H9 (cell line): ENCODE results near the gene MYO7A. TPM values are rescaled to one million over a fixed set of nuclear protein-coding genes. Genes with fewer than 3 reads are reported as not detected.

Experiments
- DNase-seq: peaks from one replicate; pipeline ENCODE4 v3.0.0-alpha.2; 2017
- H2AFZ ChIP-seq: one replicate; pipeline ENCODE4 v1.6.1; 2013; ENCODE audit warnings: mild to moderate bottlenecking, low read length, control low read depth, moderate library complexity
- H2AK5ac ChIP-seq: 2 replicates; pipeline ENCODE4 v1.6.1; 2013; ENCODE audit warnings: low read length, control low read depth, mixed read lengths; ENCODE audit not compliant: insufficient read length
- H2BK120ac ChIP-seq: one replicate; pipeline ENCODE4 v1.6.1; 2013; ENCODE audit warnings: low read depth, mild to moderate bottlenecking, low read length, control low read depth, inconsistent platforms; ENCODE audit not compliant: poor library complexity, severe bottlenecking
- H2BK12ac ChIP-seq: 2 replicates; pipeline ENCODE4 v1.6.1; 2013; ENCODE audit warnings: low read length, control low read depth, mixed read lengths, low read depth; ENCODE audit not compliant: insufficient read length
- H2BK15ac ChIP-seq: 2 replicates; pipeline ENCODE4 v1.6.1; 2013; ENCODE audit warnings: low read depth, low read length, control low read depth
- H2BK20ac ChIP-seq: one replicate; pipeline ENCODE4 v1.6.1; 2013; ENCODE audit warnings: low read depth, mild to moderate bottlenecking, low read length, control low read depth, inconsistent platforms; ENCODE audit not compliant: poor library complexity, severe bottlenecking
- H2BK5ac ChIP-seq: 2 replicates; pipeline ENCODE4 v1.6.1; 2013; ENCODE audit warnings: low read length, control low read depth, mixed read lengths; ENCODE audit not compliant: insufficient read length
- H3K14ac ChIP-seq: 2 replicates; pipeline ENCODE4 v1.6.1; 2013; ENCODE audit warnings: low read length, control low read depth; ENCODE audit not compliant: insufficient read depth
- H3K18ac ChIP-seq: 2 replicates; pipeline ENCODE4 v1.6.1; 2013; ENCODE audit warnings: low read depth, mild to moderate bottlenecking, mixed read lengths, low read length, control low read depth; ENCODE audit not compliant: insufficient read length
- H3K23ac ChIP-seq: 2 replicates; pipeline ENCODE4 v1.6.1; 2013; ENCODE audit warnings: low read length, control low read depth, mixed read lengths, low read depth; ENCODE audit not compliant: insufficient read length
- H3K23me2 ChIP-seq: 2 replicates; pipeline ENCODE4 v1.6.1; 2013; ENCODE audit warnings: low read depth, mild to moderate bottlenecking, mixed read lengths, low read length, control low read depth; ENCODE audit not compliant: insufficient read length, poor library complexity, severe bottlenecking
- H3K27ac ChIP-seq: 2 replicates; pipeline ENCODE4 v1.5.1; 2013; ENCODE audit warnings: low read length, control low read depth, mixed read lengths, low read depth; ENCODE audit not compliant: insufficient read length
- H3K27me3 ChIP-seq: 2 replicates; pipeline ENCODE4 v1.6.1; 2013; ENCODE audit warnings: low read length, control low read depth, inconsistent platforms; ENCODE audit not compliant: insufficient read depth
- H3K4ac ChIP-seq: 2 replicates; pipeline ENCODE4 v1.6.1; 2013; ENCODE audit warnings: low read depth, mild to moderate bottlenecking, control low read depth, inconsistent platforms, low read length, moderate library complexity
- H3K4me1 ChIP-seq: 2 replicates; pipeline ENCODE4 v1.6.1; 2013; ENCODE audit warnings: low read length, control low read depth, inconsistent platforms; ENCODE audit not compliant: insufficient read depth
- H3K4me2 ChIP-seq: 2 replicates; pipeline ENCODE4 v1.6.1; 2013; ENCODE audit warnings: low read length, control low read depth, mixed read lengths; ENCODE audit not compliant: insufficient read length, insufficient read depth
- H3K56ac ChIP-seq: 2 replicates; pipeline ENCODE4 v1.6.1; 2013; ENCODE audit warnings: low read depth, mild to moderate bottlenecking, mixed read lengths, low read length, control low read depth; ENCODE audit not compliant: insufficient read length
- H3K79me1 ChIP-seq: 2 replicates; pipeline ENCODE4 v1.6.1; 2013; ENCODE audit warnings: low read depth, mild to moderate bottlenecking, moderate library complexity, low read length, control low read depth, inconsistent platforms; ENCODE audit not compliant: insufficient read depth, poor library complexity, severe bottlenecking
- H3K79me2 ChIP-seq: 2 replicates; pipeline ENCODE4 v1.6.1; 2013; ENCODE audit warnings: low read length, control low read depth, inconsistent platforms; ENCODE audit not compliant: insufficient read depth
- H3K9ac ChIP-seq: 2 replicates; pipeline ENCODE4 v1.6.1; 2013; ENCODE audit warnings: low read length, control low read depth, mixed read lengths; ENCODE audit not compliant: insufficient read length; ENCODE audit errors: extremely low read depth
- H3K9me3 ChIP-seq: one replicate; pipeline ENCODE4 v1.6.1; 2013; ENCODE audit warnings: low read depth, low read length, inconsistent platforms; ENCODE audit not compliant: control insufficient read depth
- H3T11ph ChIP-seq: one replicate; pipeline ENCODE4 v1.6.1; 2013; ENCODE audit warnings: mild to moderate bottlenecking, low read length, control low read depth, inconsistent platforms
- H4K20me1 ChIP-seq: one replicate; pipeline ENCODE4 v1.6.1; 2013; ENCODE audit not compliant: control insufficient read depth, insufficient read length, insufficient read depth
- H4K5ac ChIP-seq: 2 replicates; pipeline ENCODE4 v1.6.1; 2013; ENCODE audit warnings: low read depth, mild to moderate bottlenecking, mixed read lengths, low read length, control low read depth; ENCODE audit not compliant: insufficient read length
- H4K8ac ChIP-seq: replicated peaks from 2 replicates; pipeline ENCODE4 v1.6.1; 2013; ENCODE audit warnings: low read length, control low read depth, mixed read lengths, low read depth; ENCODE audit not compliant: insufficient read length
- H4K91ac ChIP-seq: 2 replicates; pipeline ENCODE4 v1.6.1; 2013; ENCODE audit warnings: low read depth, mild to moderate bottlenecking, moderate library complexity, mixed read lengths, low read length, control low read depth; ENCODE audit not compliant: insufficient read length
- H3K27ac Mint-ChIP-seq, 3 experiments: 2 replicates in 2 of 3; 3 replicates in 1 of 3; pipeline ENCODE4 v1.8.0; 2020 to 2021; ENCODE audit warnings: mixed read lengths in 3 of 3, mild to moderate bottlenecking in 1 of 3, moderate library complexity in 1 of 3
- H3K27me3 Mint-ChIP-seq: 2 replicates; pipeline ENCODE4 v1.8.0; 2021; ENCODE audit warnings: low read depth, mild to moderate bottlenecking, moderate library complexity, mixed read lengths
- H3K36me3 Mint-ChIP-seq, 3 experiments: 2 replicates in 2 of 3; 3 replicates in 1 of 3; pipeline ENCODE4 v1.8.0; 2020 to 2021; ENCODE audit warnings: low read depth in 3 of 3, mixed read lengths in 3 of 3; ENCODE audit not compliant: insufficient read depth in 1 of 3
- H3K4me1 Mint-ChIP-seq, 2 experiments: 2 replicates each; pipeline ENCODE4 v1.8.0; 2020; ENCODE audit warnings: mixed read lengths in 2 of 2
- H3K4me3 Mint-ChIP-seq, 2 experiments: 2 replicates in 1 of 2; 3 replicates in 1 of 2; pipeline ENCODE4 v1.8.0; 2020 to 2021; ENCODE audit warnings: mild to moderate bottlenecking in 2 of 2, mixed read lengths in 2 of 2, moderate library complexity in 1 of 2
- H3K9me3 Mint-ChIP-seq, 2 experiments: 2 replicates in 1 of 2; 3 replicates in 1 of 2; pipeline ENCODE4 v1.8.0; 2020; ENCODE audit warnings: mild to moderate bottlenecking in 2 of 2, mixed read lengths in 2 of 2, moderate library complexity in 1 of 2
- CTCF ChIP-seq: fragments of 200-600 bp; sonication (generic); conservative IDR thresholded peaks from 3 replicates; pipeline ENCODE4 v1.8.0; 2021; ENCODE audit warnings: antibody characterized with exemption, mild to moderate bottlenecking
- WGBS: extraction: QIAGEN DNeasy Blood & Tissue Kit; methylation state at CpG from one replicate; pipeline ENCODE4 v1.1.7; 2013; ENCODE audit warnings: missing lambda C conversion rate, low lambda C conversion rate, mixed read lengths; ENCODE audit not compliant: insufficient read length; ENCODE audit errors: extremely low coverage; 5-methylcytosine and 5-hydroxymethylcytosine counted together
- total RNA-seq: library from RNA; stranded (reverse); gene quantifications from 2 replicates; pipeline ENCODE4 v1.2.1, GENCODE V29; 2021

MYO7A gene
- total RNA-seq, 1 experiment from 2014 or later, result 1.6 TPM

DNA sequence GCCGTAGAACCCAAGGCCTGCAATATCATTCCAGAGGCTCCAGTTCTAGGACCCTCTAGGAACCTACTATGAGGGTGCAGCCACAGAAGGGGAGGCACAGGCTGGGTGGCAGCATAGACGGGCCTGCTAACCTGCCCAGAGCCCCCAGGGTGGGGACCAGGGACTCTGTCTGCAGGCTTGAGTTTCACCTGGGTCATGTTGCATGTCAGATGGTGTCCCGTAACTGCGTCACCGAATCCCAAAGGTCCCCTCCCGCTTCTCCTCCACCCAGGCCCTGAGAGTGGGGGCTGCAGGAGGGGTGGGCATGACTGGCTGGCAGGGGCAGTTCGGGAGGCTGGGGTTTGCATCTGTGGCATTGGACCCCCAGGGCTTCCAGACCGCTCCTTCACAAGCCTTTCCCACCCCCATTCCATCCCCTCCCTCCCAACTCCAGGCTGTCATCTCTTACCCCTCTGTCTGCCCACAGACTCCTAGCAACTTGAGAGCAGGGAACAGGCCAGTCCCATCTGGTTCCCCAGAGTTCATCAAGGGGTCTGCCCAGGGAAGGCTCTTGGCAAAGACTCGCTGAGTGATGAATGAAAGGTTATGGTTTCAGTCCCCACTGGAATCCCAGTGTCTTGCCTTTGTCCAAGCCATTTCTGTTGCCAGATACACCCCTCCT lies 16.3 kb downstream of the MYO7A start:
- no peak overlapping the region for H3T11ph ChIP-seq
- no peak overlapping the region for H2AFZ ChIP-seq
- peaks cover 8% of the 10 kb centered on the region for H3K23me2 ChIP-seq
- no peak overlapping the region for H3K27ac Mint-ChIP-seq
- H2BK12ac ChIP-seq, result no peak overlapping the region
- H4K20me1 ChIP-seq, result peaks cover 3% of the 10 kb centered on the region
- H3K27me3 ChIP-seq, result no peaks in the 10 kb centered on the region
- H3K9ac ChIP-seq, result no peak overlapping the region
- H3K79me2 ChIP-seq, result no peaks in the 10 kb centered on the region
- no peak overlapping the region for H3K4me3 Mint-ChIP-seq
- no peak overlapping the region for H2BK20ac ChIP-seq
- H3K27ac ChIP-seq, result no peak overlapping the region
- H3K79me1 ChIP-seq, result no peaks in the 10 kb centered on the region
- H3K9me3 ChIP-seq, result no peaks in the 10 kb centered on the region
- no peak for TF ChIP-seq CTCF
- no peak overlapping the region for H3K4ac ChIP-seq
- H3K4me1 ChIP-seq, result peaks cover 2% of the 10 kb centered on the region; the same call in 1 of the 2 replicates
- no peak overlapping the region for H4K8ac ChIP-seq
- H3K27me3 Mint-ChIP-seq, result peaks cover 20% of the 10 kb centered on the region
- no peak overlapping the region for H4K5ac ChIP-seq
- H2BK5ac ChIP-seq, result no peak overlapping the region
- H2BK15ac ChIP-seq, result no peak overlapping the region
- no peak overlapping the region for H3K23ac ChIP-seq
- H3K4me2 ChIP-seq, result no peak overlapping the region
- no peak overlapping the region for H3K14ac ChIP-seq
- no peaks in the 10 kb centered on the region; a peak in 1 of 5 replicates for H3K9me3 Mint-ChIP-seq
- no peak overlapping the region for H3K18ac ChIP-seq
- H3K4me1 Mint-ChIP-seq, result peaks cover 28 to 36% of the 10 kb centered on the region in 2 experiments
- H3K56ac ChIP-seq, result no peak overlapping the region
- H2BK120ac ChIP-seq, result no peak overlapping the region
- DNase-seq, result no peak
- H2AK5ac ChIP-seq, result no peak overlapping the region
- no CpG with 5 or more reads among the region's 9 CpGs for WGBS
- H3K36me3 Mint-ChIP-seq, result no peaks in the 10 kb centered on the region
- no peak overlapping the region for H4K91ac ChIP-seq
